ENCODE data around the gene SLC7A5.
"Not testable (repeated sequence)": the region's sequence is repeated elsewhere in the genome, so short reads cannot be mapped to it uniquely, and the experiment has no call there.

SLC7A5 gene

GRCh38 chr16:87790292-87791100 is 78.8 kb downstream of the SLC7A5 start:
- no peak for DNase-seq

GRCh38 chr16:87789437-87790291 is 79.6 kb downstream of the SLC7A5 start:
- DNase-seq, result no peak

- DNase-seq, result not testable (repeated sequence)
These were observed 80.4 kb downstream of the SLC7A5 start for GRCh38 chr16:87788730-87789436.

GRCh38 chr16:87787451-87788091 is 81.7 kb downstream of the SLC7A5 start:
- DNase-seq, result not testable (repeated sequence)

GRCh38 chr16:87784812-87785211 is 84.5 kb downstream of the SLC7A5 start:
- DNase-seq, result no peak

GRCh38 chr16:87782033-87782432 is 87.3 kb downstream of the SLC7A5 start:
- DNase-seq, result no peak

GRCh38 chr16:87780385-87780989 is 88.8 kb downstream of the SLC7A5 start:
- DNase-seq, result no peak
